ENCODE results near the gene CC2D2A. TPM values are rescaled to one million over a fixed set of nuclear protein-coding genes. Genes with fewer than 3 reads are reported as not detected.

The CC2D2A gene
- total RNA-seq, result 14.3 TPM
- long read RNA-seq, partial matches to known transcripts, result 4 of 9 reads
- long read RNA-seq, other reads (novel, unspliced or antisense), result 4 of 9 reads

DNA sequence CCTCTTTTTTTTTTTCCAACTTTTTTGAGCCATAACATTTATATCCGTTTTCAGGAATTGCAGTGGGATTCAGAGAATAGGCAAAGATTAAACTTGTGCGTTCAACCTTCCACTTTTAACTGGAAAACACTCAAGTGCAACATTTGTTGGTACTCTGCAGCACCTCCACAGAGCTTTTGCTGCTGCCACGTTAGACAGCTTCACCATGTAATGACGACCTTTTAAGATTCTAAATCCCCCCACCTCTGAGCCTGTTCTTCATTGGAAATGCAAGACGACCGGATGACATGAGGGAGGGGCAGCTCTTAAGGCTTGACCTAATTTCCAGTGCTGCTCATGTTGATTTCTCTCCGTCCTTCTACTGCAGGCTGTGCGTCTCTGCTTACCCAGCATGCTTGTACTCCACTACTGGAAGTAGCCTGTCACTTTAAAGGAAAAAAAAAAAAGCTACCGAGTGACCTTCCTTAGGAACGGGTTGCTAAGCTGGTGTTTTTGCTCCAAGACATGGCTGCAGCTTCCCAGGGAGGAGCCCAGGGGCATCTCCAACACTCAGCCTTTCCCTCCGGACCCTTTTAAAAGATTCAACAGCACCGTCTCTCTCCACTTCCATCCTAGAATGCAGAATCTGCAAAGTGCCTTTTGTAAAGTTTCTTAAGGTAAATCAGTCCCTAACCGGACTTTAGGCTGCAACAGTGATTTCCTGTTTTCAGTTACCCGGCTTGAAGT is at the start of gene CC2D2A:
Gene CC2D2A (plus strand): TSS at position 481 of the 726 bp plus-strand sequence. CDS start 6,051 bp downstream, outside the sequence.
- DNase-seq (ENCODE audit: low spot score), result no peak

DNA sequence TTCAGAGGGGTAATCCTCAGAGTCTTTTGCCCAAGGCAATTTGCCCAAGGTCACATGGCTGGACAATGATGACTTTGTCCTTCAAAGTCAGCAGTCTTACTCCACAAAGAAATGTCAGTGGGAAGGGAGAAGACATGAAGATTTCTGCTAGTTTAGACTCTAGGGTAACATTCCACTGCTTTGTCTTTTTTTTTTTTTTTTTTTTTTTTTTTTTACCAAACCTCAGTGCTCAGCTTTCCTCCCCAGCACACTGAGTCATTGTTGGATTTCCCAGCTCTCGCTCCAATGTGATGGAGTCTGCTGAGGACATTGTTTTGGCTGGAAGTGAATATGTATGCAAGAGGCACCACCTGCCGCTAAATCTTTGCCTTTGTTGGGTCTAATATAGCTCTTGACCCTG is 49.0 kb upstream of the CC2D2A start:
- no peak for DNase-seq (ENCODE audit: low spot score)

DNA sequence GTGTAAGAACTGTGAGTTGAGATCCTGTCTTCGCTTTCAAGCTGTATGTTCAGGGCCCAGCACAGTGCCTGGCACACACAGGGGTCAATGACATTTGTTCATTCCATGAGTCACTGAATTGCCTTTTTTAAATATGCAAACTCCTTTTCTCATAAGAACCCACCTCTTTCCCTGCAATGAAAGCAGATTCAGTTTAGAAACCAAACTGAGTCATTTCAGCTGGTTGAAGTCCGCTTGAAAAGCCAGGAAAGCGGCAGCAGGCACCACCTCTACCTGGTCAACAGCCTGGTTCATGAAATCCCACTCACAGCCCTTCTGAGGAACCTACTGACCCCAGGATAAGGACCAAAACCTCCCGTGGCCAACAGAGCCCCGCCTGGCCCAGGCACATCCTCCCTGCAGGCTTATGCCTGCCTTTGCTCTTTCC is 46.4 kb upstream of the CC2D2A start:
- no peak for DNase-seq (ENCODE audit: low spot score)

DNA sequence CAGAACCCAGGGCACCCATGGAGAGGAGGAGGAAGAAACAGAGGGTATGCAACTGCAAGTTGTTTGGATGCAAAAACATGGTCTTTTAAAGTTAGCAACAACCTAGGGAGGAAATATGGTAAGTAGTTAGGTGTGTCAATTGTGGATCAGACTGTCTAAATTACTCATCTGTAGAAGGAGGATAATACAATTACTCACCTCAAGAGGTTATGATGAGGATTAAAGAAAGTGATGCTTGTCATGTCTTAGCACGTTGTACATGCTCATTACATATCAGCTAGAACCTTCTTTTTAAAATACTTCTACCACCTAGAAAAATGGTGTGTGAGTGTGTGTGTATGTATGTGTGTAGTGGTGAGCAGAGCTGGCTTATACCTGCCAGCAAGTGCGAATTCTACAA is 44.2 kb upstream of the CC2D2A start:
- no peak for DNase-seq (ENCODE audit: low spot score)

DNA sequence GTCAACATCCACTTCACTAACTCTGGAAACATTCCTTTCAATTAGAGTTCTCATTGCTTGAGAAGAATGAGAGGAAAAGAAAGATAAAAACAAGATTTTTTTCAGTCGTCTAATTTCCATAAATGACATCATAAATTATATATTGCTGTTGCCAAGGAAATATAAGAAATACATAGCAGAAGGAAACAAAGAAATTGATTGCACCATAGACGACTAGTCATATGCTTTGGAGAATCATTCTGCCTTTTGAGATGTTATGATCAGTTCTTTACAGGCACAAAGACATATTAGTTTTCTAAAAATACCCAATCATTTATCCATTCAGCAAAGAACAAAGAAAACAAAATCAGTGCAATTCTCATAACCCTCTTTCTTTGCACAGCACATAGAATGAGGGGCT is 42.5 kb upstream of the CC2D2A start:
- DNase-seq (ENCODE audit: low spot score), result no peak

DNA sequence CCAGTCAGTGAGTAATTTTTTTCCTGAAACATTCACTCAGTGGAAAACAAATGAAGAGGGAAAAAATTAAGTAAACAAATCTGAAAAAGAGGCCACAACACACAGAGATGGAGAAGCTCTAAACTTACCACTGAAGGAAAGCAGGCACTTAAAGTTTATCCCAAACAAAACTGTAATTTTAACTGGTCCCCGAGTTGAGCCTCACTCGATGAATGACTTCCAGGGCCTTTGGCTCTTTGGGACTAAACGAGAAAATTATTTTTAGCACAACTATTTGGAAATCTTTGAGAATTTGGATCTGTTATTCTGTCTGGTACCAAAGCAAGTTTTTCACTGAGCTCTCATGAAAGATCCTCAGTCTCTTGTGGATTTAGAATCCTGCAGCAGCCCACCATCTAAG is 42.0 kb upstream of the CC2D2A start, which contains the start of gene C1QTNF7:
Gene C1QTNF7 (plus strand): TSS at position 333 of the 400 bp plus-strand sequence. CDS start 7,711 bp downstream, outside the sequence.
- no peak for DNase-seq (ENCODE audit: low spot score)

DNA sequence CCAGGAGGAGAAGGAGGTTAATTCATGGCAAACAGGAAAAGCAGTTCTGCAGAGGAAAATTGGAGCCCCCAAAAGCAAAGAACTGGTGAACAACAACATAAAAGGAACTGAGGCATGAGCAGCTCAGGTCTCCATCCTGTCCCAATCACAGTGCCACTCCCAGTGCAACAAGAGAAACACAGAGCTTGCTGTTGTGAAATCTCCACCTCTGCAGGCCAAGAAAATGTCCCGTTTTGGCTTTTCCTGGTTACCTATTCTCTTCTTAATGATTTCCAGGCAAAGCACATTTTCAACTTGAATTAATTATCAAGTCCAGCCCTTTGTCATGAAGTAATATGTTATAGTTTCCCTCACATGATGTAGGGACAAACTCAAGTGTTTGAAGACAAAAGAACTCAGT is 41.1 kb upstream of the CC2D2A start:
- DNase-seq (ENCODE audit: low spot score), result no peak

DNA sequence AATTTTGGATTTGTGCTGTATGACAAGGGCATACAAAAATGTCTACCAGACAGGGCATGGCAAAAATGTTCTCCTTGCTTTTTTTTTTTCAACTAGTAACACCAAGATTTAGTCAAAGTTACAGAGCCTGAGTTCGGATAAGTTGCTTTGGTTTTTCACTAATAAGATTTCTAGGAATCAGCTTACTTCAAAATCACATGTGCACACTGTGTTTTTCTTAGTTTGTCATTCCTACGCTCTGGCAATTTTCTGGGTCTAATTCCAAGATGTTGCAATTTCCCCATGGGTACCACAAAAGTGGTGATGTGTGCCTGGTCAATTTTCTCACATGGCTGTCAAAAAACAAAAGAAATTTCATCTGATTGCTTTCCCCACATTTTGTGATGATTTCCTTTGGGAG is 35.6 kb upstream of the CC2D2A start:
- no peak for DNase-seq (ENCODE audit: low spot score)

DNA sequence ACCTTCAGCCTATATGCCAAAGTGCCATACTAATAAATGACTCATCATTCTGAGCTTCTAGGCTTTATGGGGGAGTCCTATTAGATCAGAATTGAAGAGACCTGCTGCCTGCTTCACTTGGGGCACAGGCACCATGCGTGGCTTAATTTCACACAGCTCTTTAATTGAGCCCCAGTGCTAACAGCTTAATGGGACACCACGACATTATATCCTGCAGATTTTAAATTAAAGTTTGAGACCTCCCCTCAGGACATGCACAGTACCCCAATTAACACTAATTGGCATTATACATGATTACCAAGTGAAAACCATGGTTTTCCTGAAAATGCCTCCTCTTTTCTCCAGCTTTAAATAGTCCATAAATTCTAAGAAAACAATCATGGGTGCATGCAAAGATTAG is 35.0 kb upstream of the CC2D2A start:
- DNase-seq (ENCODE audit: low spot score), result no peak

DNA sequence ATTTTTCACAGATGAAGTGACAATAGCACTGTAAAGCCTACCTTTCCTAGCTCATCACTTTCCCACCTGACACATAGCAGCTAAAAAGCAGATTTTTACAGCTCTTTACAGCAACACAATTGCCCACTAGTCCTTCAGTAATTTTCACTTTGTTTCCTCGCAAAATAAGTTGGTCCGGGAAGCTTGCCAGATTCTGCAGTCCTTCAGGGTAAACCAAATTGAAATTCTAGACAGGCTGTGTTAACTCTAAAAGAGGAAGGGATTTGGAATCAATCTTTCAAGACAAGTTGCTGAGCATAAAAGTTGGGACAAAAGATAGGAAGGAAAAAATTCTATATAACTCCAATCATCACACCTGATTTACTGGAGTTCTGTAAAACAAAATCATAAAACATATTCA is 33.2 kb upstream of the CC2D2A start:
- DNase-seq (ENCODE audit: low spot score), result no peak

DNA sequence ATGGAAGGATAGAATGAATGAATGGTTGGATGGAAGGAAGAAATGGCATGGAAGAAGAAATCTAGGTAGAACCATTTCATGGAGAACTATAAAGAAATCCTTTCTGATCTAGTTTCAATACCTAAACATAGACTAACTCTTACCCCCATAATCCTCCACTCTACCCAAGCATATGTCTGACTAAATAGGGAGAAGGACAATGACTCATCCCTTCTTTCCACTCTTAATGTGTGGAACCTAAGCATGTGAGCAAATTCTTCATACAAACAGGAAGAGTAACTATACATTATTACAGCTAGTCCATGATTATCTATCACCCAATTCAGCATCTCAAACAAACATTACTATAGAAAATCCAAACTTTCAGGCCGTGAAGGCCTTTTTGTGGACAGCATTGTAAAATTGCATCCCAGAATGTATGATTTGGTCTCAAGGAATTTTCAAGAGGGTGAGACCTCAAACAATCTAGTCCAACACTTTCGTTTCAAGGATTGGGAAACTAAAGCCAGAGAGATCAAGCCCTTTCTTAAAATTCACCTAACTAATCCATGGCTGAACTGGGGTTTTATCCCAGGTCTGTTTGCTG is 30.6 kb upstream of the CC2D2A start:
- DNase-seq (ENCODE audit: low spot score), result no peak

DNA sequence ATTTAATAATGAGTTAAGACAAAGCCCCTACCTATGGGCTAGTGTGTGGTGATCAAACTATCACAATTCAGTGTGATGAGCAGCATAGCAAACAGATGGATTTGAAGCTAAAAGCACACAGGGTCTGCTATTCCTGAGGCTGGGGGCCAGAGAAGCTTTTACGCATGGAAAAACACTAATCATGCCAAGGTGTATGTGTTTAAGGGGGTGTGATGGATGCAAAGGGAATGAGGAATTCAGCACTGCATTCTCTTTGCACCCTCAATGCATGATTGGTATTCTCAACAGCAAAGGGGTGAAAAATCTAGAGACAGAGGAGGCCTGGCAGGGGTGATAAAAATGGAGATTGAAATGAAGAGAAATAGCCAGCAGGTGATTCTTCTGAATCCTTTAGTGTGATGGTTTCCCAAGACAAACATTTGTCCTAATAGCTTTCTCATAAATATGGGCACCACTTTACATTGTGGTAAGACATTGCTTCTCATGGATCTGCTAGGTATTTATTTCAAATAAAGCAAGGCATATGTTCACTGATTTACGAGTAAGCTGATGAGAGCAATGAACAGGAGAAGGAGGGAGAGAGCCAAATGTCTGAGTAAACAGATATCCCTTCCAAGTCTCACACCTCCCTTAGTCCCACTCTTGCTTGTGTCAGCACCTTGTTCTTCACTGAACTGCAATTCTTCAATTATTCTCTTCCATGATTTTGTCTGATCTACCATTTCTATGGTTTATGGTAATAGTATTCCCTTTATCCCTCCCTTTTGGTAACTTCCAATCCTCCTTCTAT is 26.1 kb upstream of the CC2D2A start:
- DNase-seq (ENCODE audit: low spot score), result no peak

DNA sequence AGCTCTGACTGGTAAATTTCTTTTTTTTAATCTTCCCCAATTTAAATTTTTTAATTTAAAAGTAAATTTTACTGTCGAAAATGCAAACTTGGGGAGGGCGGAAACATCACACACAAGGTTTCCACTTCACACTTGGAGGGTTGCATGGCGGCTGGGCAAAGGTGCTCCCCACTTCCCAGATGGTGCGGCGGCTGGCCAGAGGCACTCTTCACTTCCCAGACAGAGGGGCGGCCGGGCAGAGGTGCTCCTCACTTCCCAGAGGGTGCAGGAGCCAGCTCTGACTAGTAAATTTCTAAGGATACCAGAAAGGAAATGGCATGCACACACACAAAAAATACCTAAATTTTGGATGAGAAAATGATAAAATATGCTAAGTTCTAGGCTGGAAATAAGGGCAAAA is 25.4 kb upstream of the CC2D2A start:
- no peak for DNase-seq (ENCODE audit: low spot score)

DNA sequence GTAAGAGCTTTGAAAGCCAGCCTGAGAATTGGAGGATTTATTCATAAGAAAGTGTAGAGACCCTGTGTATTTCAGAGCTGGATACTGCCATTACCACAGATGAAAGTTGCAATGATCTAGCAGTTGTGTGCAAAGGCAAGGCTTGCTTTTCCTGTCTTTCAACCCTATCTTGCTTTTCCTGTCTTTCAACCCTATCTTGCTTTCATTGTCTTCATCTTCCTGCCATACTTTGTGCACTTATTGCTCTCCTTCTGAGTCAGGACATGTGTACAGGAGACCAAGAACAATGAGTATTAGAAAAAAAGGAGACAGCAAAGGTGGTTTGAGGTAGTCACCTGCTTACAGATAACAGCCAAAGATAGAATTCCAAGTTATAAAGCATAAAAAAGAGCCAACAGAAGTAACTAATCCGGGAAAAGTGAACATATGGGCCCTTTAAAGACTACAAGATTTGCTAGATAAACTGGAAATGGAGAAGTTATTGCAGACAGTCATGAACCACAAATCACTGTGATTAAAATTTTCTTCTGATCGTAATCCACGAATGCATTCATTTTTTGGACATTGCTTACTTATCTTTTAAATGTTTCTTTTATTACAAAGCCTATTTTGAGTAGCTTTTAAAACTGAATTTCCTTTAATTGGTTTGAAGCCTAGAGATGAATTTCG is 24.7 kb upstream of the CC2D2A start:
- no peak for DNase-seq (ENCODE audit: low spot score)

DNA sequence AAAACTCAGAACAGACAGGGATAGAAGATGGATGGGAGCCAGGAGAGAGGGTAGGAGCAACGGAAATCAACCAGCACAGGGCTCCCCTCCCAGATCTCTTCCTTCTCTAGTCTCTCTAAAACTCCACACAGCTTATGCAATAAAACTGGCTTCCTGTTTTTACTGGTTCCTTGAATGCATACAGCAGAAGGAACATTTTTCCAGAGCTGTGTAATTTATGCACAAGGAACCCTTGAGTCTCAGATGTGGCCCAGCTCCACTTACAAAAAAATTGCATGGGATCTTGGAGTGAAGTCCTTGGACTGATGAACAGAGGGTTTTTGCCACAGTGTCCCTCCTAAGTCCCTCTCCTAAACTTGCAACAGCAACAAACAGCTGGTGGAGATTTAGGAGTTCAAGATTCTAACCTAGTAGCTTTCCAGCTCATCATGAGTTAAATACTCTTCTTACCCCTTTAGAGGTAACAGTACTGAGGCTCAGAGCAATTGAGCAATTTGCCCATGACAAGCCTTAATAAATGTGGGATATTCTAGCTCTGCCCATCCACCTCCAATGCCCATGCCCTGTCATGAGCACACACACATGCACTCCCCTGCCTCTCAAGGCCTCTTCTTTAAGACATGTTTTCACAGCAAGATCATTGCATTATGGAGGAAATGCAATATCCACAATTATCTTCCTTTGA is 18.4 kb upstream of the CC2D2A start:
- DNase-seq (ENCODE audit: low spot score), result no peak

DNA sequence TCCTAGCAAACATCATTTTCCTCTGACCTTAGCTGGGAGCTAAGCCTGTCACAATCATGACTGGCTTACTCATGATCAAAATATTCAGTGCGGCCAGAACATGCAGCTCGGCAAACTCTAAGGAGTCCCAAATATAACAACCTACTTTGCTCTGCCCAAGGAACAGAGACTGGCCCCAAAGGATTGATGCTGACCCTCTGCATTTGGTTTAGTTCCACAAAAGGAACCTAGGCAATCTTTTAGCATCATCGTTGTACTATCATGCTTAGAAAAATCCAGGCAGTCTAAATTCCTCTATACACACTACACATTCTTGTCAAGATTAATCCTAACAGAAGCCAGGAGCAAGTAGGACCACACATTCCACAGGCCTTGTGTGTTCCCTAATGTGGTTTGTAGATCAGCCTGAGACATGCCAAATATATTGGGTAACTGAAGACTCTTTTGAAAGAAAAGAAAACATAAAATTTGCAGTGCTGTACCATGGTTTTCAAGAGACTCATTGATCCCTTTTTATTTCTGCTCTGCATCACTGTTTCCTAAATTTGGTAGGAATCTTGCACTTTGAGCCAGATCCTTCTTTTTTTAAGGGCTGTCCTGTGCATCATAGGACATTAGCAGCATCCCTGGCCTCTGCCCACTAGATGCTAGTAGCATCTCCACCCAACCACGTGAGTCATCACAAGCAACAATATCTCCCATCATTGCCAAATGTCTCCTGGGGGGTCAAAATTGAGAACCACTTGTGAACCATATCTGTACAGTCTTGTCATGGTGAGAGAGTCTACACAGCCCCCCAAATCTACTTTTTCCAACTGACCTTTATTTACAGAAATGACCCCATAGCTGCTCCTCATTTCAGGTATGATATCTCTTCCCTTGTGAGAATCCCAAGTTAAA is 17.6 kb upstream of the CC2D2A start:
- DNase-seq (ENCODE audit: low spot score), result no peak

DNA sequence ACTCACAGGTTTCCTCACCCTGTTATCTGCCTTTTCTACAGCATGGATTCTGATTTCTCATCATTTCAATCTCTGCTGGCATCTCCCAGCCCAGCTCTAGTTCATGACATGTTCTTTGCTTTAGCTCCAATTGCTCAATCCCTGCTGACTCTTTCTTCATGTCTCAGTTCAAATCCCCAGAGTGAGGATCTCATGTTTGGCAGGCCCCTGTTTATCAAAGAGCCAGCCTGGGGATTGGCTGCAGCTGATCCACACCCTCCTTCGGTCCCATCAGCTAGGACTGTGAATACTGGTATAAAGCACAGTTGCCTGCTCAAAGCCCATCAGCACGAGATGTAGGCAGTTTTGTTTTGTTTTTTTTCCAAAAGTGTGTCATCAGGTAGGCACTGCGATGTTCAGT is 14.4 kb upstream of the CC2D2A start:
- no peak for DNase-seq (ENCODE audit: low spot score)

DNA sequence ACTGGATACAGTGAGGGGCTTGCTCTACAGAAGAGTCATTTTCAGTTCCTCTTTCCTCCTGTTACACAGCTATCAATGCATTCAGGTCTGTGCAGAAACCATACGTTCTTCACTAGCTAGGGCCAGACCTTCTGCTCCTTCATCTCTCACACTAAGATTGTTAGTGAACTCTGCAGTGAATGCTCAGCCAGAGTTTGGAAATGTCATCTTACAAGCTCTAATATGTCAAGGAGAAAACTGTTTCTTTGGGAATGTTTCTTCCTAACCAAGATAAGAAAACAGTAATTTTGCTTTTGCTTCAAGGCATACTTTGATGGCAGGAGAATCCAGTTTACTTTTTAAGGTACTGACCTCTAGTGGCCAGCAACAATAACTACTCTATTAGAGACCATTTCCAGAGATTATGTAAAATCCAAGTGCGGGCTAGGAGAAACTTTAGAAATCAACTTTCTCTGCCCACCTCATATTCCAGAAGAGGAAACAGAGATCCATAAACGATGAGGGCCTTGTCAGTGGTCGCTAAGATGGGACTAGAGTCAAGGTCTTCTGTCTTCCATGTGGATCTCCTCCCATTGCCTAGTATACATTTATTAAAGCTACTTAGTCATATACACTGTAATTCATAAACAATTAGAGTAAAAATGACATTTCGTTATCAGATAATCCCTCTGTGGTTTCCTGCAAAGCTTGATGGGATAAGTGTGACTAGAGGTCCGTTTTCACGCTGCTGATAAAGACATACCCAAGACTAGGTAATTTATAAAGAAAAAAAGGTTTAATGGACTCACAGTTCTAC is 12.1 kb upstream of the CC2D2A start:
- DNase-seq (ENCODE audit: low spot score), result no peak

DNA sequence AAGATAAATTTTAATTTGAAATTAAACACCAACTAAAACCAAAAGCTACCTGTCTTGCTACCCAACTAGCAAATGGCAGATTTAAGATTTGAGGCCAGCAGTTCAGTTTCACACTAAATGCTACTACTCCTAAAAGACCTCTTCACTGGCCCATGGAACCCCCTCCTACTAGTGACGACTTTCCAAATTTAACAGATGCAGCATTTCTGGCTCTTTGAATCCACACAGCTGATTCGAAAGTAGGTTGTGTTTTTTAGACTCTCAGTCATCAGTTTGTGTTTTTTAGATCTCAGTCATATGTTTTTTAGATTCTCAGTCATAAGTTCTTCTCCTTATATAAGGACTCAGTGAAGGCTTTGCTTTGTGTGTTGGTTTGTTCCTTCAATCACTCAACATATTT is 11.1 kb upstream of the CC2D2A start:
- DNase-seq (ENCODE audit: low spot score), result no peak
